Raji (cell line): ENCODE measurements around the gene LMX1A.

Source experiments
- POLR2A ChIP-seq: IDR thresholded peaks from 2 replicates; pipeline ENCODE4 v1.6.1; 2011; ENCODE audit warnings: low read depth, low read length, control low read depth; ENCODE audit not compliant: insufficient read depth

The LMX1A gene

DNA sequence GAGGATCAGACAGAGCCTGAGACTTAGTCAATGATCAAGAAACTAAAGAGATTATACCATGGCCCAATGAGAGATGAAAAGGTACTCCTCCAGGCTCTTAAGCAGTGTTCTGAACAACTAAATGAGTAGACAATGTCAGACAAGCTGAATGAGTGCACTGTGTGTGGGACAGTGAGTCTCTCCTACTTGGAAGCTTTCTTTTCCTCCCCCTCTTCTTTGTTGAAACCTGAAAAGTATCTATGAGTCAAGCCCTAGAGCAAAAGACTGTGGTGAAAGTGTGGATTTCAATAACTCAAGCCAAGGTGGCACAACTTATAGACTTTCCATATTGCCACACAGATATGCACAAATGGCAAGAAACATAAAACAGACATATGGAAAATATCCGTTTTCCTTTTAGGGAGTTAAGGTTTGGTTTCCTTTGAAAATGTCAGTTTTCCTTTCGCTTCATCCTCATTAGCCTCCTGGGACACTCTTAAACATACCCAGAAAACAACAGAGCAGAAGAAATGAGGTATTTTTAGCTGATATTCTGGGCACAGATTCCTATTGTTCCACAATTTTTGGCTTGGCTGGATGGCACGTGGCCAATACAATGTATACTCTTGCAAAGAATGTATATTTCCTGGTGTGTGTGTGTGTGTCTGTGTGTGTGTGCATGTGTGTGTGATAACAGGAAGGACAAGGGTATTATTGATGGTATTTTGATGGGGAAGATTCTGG is 96.6 kb downstream of the LMX1A start:
- TF ChIP-seq POLR2A = no peak

DNA sequence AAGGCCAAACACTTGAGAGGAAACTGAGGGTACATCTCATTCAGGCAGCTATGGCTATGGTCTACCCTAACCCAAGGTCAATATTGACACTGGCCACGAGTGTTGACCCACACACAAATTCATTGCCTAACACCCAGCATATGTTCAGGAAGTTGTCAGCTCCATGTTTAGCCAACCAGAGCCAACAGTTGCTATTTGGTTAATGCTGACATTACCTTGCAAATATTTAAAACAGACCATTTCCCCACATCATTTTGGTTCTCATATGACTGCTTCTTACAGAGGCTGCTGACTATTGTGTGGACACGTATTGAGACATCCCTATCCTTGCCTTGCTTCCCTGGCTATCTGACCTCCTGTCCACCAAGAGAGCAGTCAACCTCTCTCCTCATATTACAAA is 97.3 kb downstream of the LMX1A start:
- no peak for TF ChIP-seq POLR2A

DNA sequence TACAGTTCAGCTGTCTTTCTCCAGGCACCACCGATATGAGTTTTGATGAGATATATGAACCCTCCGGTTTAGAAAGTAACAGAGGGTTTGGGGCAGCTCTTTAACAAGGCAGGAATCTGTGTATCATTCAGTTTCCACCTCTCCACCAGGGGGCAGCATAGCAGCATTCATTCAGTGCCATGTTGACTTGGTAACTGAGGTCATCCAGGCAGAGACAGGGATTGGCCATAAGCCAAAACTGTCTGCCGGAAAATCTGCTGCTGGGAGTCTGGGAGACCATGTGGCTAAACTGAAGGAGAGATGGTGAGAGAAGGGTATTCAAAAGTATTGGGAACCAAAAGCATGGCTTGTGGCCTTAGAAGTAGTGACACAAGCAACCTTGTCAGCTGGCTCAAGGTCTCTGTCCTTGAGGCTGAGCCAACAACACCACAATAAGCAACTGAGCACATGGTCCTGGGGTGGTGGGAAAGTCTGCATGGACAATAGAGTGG is 98.5 kb downstream of the LMX1A start:
- TF ChIP-seq POLR2A = no peak

DNA sequence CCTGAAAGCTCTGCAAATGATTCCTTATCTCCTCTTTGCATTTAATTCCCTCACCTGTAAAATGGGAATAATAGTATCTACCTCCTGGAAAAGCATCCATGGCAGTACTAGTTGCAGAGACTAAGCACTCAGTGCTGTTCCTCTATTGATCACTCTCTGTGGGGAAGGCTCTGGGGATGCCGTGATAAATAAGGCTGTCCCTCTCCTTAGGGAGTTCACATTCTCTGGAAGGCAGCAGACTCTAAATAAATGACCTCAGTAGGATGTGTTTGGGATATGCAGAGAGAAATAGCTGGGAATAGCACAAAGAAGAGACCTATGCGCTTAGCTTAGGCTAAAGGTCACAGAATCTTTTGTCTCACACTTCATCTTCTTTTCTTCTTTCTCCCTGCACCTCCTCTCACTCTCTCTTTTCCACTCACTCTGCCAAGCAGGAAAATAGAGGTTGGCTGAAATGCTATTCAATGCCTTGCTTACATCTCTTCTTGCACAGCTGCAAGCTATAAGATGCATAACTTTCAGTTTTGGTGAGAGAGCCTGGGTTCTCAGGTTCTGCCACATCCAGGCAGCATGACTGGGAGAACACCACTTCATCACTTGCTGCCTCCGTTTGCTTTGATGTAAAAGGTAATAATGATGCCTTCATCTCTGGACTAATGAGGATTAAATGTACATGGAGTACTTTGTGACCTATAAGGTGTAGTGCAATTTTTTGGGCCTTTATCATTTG is 101.5 kb downstream of the LMX1A start:
- TF ChIP-seq POLR2A = no peak

DNA sequence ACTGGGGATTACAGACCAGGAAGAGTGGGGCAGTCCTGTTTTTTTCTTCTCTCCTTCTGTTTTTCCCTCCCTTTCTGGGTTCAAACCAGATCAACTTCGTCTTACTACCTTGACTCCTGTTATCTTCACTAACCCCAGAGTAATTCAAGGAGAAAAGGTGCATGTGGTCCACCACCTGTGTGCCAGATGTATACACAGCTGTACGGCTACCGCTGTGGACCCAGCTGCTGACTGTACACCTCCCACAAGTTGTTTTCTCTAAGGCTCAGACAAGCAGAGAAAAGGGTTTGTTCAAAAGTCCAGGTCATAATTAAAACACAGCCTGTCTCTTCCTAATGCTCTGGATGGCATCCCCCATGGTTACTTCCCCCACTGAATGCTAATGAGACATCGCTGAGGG is 102.1 kb downstream of the LMX1A start:
- no peak for TF ChIP-seq POLR2A

DNA sequence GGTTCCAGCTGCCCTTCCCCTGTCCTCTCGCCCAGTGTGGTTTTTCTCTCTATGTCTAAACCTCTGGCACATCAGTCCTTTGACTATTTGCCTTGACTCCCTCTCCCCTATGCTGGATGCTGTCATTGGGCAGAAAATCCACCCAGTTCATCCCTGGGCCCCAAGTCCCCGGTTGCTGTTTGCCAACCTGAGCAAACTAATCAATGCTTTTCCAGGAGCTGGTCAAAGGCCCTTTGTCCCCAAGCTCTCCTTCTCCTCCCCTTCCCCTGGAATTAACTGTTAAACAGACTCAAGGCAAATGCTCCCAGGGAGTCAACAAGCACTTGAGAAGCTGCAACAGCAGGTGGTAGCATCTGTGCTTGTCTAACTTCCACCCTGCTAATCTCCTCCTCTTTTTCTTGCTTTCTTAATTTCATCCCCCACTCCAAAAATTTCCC is 102.7 kb downstream of the LMX1A start:
- TF ChIP-seq POLR2A = no peak

DNA sequence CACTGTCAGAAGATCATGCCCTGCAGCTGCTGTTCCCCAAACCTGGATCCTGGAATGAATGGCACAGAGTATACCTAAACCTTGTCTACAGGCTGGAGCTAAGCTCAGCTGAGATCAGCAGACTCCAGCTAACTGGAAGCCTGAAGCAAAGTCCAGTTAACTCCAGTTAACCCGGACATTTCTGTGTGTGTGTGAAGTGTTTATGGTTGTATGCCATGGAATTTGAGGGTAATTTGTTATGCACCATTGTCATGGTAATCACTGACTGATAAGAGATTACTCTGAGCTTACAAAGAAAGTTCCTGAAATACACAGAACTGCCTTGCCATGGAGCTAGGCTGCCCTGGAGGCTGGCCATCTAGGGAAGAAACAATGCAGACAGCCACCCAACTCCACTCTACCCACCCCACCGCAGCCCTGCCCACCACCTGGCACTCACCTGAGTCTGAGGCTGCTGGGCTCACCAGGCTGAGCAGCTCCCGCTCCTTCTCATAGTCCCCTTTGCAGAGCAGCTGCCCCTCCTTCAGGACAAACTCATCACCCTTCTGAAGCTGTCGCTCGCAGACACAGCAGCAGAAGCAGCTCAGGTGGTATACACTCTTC is 107.4 kb downstream of the LMX1A start:
- TF ChIP-seq POLR2A = no peak

DNA sequence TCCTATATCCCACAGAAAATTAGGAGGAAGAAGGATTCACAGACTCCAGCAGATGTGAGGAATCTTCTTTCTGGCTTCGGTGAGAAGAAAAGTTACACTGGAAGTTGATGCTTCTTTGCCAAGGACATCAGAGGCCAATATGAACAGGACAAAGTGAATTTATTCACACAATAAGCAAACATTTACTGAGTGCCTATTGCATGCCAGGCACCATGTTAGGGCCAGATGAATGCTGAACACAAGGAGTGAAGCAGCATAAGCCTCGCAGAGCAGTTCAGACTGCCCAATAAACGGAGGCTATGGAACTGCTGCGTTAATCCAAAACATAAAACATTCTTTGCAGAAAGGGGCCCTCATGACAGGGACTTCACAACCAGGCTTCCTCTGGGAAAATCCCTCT is 114.6 kb downstream of the LMX1A start:
- no peak for TF ChIP-seq POLR2A

DNA sequence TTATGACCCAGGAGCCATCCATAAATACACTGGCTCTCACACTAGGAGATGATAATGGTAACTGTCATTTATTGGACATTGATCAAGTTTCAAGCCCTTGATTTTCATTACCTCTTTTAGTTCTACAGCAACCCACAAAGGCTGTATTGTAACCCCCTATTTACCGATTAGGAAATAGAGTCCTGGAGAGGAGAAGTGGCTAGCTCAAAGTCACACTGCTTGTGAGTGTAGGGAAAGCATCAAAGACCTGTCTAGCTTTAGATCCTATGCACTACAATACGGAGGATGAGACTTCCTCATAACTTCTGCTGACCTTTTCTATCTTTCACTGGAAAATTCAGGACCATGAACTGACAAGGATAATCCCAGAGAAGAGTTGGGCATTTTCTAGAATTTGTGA is 115.2 kb downstream of the LMX1A start:
- no peak for TF ChIP-seq POLR2A

DNA sequence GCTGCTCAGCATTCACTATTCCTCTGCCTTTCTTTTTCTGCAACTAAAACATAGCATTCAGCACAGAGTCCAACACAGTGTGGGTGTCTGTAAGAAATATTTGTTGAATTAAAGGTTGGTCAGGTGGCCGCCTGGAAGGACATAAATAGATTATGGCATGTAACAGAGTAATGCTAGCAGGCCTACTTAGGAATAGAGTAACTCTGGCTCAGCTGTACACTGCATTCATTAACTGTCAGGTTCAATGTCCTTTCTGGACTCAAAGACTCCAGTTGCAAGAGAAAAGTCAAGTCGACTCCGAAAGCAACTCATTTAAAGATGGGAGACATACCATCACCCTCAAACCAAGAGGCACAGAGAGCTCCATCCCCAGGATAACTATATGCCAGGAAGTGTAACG is 116.0 kb downstream of the LMX1A start:
- no peak for TF ChIP-seq POLR2A

DNA sequence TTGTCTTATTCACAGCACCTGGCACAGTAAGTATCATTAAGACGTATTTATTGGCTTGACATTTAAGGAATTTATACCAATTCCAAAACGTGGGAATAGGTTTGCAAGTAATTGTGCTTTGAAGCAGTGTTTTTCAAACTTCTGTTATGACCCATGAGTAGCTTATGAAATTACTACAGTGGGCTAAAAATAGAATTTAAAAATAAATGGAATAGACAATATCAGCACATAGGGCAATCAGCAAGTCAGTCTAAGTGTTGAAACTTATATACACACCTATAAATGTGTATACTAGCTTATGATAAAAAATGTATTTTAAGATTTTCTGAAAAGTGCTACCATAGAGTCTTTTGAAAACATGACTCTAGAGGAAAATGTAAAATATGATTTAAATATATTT is 116.6 kb downstream of the LMX1A start:
- TF ChIP-seq POLR2A = no peak

DNA sequence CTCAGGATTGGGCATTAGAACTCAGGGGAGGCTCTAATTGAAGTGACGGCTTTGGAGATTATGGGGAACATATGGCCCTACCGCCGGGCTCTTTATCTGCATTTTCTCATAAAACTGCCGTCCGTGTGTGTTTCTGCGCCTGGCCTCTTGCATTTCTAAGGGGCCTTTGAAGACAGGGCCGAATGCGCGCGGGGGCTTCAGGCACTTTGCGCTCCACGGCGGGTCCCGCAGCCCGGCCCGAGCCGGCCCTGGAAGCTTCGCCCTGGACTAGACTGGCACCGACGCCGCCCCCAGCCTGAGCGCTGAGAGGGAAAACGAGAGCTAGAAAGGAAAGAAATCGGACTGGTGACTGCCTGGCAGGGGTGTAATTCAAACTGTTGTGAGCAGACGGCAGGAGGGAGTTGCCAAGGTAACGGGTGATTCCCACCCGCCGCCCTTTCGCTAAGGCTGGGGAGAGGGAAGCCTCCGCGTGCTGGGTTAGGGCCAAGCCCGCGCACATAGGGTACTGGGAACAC is 120.7 kb downstream of the LMX1A start:
- no peak for TF ChIP-seq POLR2A

DNA sequence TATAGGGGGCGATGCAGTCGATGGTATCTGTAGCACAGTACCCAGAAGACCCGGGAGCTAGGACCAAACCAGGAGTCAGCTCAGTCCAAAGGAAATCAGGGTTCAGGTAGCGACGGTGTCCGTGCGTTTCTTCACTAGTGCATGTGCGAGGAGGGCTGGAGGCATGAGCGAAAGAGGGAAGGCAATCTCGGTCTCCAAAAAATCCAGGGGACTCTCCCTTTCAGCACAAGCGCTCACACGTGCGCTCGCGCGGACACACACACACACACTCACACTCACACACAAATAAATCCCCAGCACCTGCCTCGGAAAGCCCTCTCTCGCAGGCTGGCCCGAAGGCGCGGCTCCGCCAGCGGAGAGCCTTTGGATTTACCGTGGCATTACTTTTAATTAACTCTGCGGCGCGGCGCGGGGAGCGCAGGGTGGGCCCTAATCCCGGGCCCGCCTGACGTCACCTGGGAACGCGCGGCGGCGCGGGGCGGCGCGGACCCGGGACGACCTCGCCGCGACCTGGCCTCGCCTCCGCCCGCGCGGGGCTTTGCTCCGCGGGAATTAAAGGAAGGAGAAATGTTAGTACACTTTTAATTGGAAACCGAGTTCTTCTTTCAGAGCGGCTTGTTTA is 121.2 kb downstream of the LMX1A start:
- TF ChIP-seq POLR2A = no peak

DNA sequence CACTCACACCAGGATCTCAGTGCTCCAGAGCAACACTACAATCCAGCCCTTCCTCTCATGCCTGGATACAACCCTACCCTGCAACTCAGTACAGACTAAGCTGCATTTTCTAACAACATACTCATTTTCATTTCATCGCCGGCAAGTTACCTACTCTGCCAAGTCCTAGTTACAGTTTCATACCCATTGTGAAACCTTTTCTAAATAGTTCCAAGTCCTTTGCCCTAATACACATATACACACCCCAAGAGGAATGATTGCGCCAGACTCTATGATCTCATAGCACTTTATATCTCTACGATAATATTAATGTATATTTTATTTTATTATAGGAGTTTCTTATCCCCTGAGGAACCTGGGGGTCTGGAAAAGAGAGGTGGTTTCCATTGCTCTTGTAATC is 122.4 kb downstream of the LMX1A start:
- TF ChIP-seq POLR2A = no peak

DNA sequence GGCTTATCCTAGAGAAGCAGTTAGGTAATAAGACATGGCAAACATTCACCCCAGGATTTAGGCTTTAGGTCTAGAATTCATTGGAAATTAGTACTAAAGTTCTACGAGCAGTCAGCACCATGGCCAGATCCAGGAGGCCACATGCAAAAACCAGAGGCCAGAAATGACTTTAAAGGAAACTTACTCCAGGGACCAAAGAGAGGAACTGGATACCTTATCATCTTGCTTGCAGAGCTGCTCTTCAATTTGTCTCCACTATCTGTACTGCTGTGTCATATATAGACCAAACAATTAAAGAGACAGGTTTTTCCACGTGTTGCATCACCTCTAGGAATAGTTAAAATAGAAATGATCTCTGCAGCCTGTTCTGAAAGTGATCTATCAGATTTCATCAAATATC is 127.8 kb downstream of the LMX1A start:
- TF ChIP-seq POLR2A = no peak

DNA sequence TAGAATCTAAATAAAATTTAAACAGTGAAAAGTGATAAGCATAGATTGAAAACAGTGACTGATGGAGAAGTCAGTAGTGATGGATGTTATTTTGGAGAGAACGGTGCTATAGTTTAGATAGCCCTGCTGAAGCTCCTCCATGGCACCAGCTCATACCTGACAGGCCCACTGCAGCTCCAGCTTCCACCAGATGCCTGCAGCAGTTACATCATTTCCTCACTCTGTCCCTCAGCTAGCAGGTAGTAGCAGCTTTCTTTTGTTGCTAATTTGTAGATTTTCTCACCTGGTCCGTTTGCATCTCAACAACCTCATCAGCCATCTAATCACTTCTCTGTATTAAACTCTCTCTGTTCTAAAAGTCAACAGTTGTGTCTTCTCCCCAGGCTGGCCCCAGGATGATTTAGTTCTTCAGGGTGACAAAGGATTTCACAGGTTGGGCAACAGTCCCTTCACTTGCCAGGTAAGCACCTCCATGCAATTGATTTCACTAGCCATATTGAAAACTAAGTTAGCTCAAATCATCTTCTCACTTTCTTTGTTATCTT is 128.3 kb downstream of the LMX1A start:
- no peak for TF ChIP-seq POLR2A

DNA sequence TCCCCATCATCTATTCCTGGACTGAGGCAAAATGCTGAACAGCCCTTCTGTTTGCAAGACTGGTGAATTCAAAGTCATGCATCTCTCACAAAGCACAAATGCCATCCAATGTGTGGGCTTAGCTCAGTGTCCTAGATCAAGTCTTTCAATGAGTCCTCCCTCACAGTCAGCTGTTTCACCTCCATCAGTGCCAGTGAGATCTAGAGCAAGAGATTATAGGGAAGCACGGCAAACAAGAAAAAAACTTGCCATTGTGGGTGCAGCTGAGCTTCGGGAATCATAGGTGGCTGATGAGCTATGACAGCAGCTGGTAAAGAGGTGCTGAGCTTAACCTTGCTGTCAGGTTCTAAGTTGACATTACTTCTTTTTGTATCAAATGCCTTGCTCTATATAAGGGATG is 130.2 kb downstream of the LMX1A start:
- no peak for TF ChIP-seq POLR2A
